GM12892 (cell line): ENCODE results near the gene EXOC4.

Experiments used
- DNase-seq: peaks from one replicate; pipeline ENCODE4 v3.0.0; 2011; ENCODE audit not compliant: insufficient read length
- FAIRE-seq: peaks from 2 replicates; lab custom pipeline; 2011; peaks lifted over from hg19 to GRCh38; lab: Jason Lieb, UNC
- POLR2A ChIP-seq: IDR thresholded peaks from 2 replicates; pipeline ENCODE4 v1.6.1; 2011; ENCODE audit warnings: low read depth, low read length, control low read depth
- POLR2AphosphoS5 ChIP-seq: IDR thresholded peaks from 2 replicates; pipeline ENCODE4 v1.6.1; 2011; ENCODE audit warnings: low read depth, low read length, control low read depth
- TAF1 ChIP-seq: IDR thresholded peaks from 2 replicates; pipeline ENCODE4 v1.6.1; 2011; ENCODE audit warnings: low read depth, mild to moderate bottlenecking, control low read depth, low read length, borderline replicate concordance

EXOC4 gene

DNA sequence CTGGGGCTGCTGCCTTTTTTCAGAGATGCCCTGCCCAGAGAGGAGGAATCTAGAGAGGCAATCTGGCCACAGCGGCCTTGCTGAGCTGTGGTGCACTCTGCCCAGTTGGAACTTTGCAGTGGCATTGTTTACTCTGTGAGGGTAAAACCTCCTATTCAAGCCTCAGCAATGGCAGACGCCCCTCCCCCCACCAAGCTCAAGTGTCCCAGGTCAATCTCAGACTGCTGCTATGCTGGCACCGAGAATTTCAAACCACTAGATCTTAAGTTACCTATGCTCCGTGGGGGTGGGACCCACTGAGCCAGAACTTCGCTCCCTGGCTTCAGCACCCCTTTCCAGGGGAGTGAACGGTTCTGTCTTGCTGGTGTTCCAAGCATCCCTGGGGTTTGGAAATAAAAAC lies 77.2 kb downstream of the EXOC4 start:
- no peak for DNase-seq
- TF ChIP-seq POLR2A: no peak
- no peak for TF ChIP-seq TAF1
- TF ChIP-seq POLR2AphosphoS5: no peak
- FAIRE-seq: no peak

GRCh38 chr7:133331861-133332260 lies 79.0 kb downstream of the EXOC4 start:
- no peak for FAIRE-seq
- DNase-seq: no peak
- TF ChIP-seq POLR2AphosphoS5: no peak
- TF ChIP-seq POLR2A: no peak
- no peak for TF ChIP-seq TAF1

- FAIRE-seq (no peak), DNase-seq (no peak)
- TF ChIP-seq TAF1: no peak
Observed at GRCh38 chr7:133339772-133340171, 86.9 kb downstream of the EXOC4 start.

DNA sequence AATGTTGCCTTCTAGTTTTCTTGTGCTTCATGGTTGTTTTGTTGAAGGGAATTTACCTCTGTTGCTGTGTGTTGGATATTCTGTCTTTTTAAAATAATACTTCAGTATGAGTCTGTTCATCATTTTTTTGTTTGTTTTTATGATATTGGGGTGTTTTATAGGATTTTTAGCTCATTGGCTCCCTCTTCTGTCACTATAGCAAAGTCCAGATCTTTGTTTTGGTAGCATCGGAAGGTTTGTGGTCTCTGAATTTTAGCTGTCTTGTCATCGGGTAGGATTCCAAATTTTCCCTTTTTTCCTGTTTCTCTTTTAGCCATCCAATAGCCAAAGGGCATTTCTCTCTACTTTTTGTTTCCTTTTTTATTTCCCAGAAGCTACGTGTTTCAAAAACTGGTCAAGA lies 91.4 kb downstream of the EXOC4 start:
- DNase-seq (no peak), FAIRE-seq (no peak)
- TF ChIP-seq POLR2AphosphoS5 (no peak), TAF1 (no peak), POLR2A (no peak)

DNA sequence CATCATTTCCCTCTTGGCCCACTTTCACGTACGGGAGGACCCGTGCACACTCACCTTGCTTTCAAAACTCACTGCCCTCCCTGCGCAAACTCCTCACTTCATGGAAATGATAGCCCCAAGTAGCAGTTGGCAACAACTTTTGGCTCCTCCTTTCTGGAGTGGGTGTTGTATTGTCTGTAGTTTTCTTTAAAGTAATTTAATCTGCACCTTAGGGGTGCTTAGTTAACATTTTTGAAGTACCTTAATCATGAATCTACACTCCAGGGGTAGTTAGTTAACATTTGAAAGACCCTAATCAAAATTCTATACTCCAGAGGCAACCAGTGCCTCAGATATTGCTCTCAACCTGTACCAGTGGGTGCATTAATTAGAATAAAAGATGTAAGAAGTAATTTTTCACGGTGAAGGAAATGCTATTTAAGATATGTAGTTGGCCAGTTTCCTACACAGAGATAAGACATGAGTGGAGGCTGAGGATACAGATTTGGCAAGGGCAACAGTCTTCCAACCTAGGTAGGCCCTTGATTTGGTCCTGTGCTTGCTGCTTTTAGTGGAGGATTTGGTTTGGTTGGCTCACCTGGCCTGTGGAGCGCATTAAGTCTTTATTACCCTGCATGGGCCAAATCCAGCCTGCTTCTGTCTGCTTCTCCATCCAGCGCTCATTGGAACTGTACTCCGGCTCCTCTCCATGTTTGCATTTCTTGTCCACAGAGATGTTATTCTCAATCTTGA lies 93.0 kb downstream of the EXOC4 start:
- no peak for TF ChIP-seq TAF1
- TF ChIP-seq POLR2AphosphoS5: no peak
- no peak for TF ChIP-seq POLR2A
- no peak for FAIRE-seq

DNA sequence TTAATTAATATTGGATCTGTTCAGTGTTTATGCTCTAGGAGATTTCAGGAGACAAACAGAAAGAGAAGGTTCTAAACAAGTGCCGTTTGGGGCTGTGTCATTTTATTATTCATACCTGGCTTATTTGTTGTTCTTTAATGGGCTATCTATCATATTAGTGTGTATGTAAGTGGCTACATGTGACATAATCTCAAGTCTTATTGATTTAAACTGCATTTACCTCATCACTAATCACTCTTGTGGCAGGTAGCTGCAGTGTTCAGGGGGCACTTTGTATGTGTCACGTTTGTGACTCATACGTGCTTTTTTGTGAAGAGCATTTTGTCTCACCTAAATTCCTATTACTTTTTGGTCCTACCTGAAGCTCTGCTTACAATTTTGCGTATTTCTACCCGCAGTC lies 95.4 kb downstream of the EXOC4 start:
- no peak for FAIRE-seq
- DNase-seq: no peak
- TF ChIP-seq POLR2AphosphoS5 (no peak), POLR2A (no peak)

More for the DNA sequence above, 93.0 kb downstream of the EXOC4 start:
- no peak for DNase-seq

GRCh38 chr7:133349101-133349500 lies 96.2 kb downstream of the EXOC4 start:
- peak; percentile 33 for FAIRE-seq
- no peak for DNase-seq
- TF ChIP-seq TAF1 (no peak), POLR2A (no peak), POLR2AphosphoS5 (no peak)

DNA sequence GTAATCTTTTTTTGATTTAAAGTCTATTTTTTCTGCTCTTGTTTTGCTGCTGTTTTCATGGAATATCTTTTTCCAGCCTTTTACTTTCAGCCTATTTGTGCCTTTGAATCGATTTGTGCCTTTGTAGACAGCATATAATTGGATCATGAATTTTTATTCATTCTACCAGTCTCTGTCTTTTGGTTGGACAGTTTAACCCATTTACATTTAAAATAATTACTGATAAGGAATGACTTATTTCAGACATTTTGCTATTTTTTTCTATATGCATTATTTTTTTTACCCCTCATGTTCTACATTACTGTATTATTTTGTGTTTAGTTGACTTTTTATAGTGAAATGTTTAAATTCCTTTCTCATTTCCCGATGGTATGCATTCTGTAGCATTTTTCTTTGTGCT lies 99.6 kb downstream of the EXOC4 start:
- no peak for FAIRE-seq
- DNase-seq: no peak
- TF ChIP-seq POLR2A (no peak), TAF1 (no peak), POLR2AphosphoS5 (no peak)

GRCh38 chr7:133353775-133354174 lies 100.9 kb downstream of the EXOC4 start:
- DNase-seq (no peak), FAIRE-seq (no peak)
- TF ChIP-seq POLR2AphosphoS5: no peak
- no peak for TF ChIP-seq POLR2A
- no peak for TF ChIP-seq TAF1

DNA sequence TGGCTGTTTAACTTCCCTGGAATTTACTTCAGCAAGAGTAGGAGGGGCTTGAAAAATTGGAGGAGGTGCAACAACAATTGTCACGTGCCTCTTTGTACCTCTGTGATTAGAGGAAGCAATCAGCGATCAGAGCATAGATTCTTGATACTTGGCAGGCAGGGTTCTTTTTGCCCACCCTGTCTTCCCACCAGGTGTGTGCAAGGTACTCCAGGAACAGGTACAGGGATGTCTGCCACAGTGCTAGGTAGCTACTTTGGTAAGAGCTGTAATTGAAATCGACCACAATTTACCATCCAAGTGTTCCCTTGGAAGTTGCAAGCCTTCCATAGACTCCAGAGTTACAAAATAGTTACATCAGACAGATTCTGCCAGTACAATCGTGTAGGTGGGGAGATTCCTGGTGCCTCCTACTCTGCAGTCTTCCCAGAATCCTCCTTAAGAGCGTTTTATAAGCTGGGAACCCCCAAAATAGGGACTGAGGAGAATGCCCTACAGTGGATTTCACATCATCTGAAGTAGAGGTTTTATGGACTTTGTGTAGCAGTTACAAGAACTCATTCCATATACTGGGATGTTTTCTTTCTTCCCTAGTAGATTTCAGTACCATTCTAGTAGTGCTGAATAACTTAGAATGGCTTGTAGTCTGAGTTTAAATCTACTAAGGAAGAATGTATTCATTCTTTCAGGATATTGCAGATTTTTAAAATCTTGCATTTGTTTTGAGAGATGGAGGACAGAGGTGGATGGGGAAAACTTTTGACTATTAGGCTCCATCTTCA lies 101.9 kb downstream of the EXOC4 start:
- TF ChIP-seq TAF1 (no peak), POLR2AphosphoS5 (no peak), POLR2A (no peak)
- FAIRE-seq (no peak), DNase-seq (no peak)

- TF ChIP-seq POLR2A (no peak), POLR2AphosphoS5 (no peak), TAF1 (no peak)
- no peak for DNase-seq
- FAIRE-seq: no peak
Observed at GRCh38 chr7:133355325-133355708, 102.4 kb downstream of the EXOC4 start.

GRCh38 chr7:133355822-133356221 lies 102.9 kb downstream of the EXOC4 start:
- TF ChIP-seq POLR2A (no peak), TAF1 (no peak), POLR2AphosphoS5 (no peak)

GRCh38 chr7:133358708-133359107 lies 105.8 kb downstream of the EXOC4 start:
- DNase-seq: no peak
- no peak for FAIRE-seq
- TF ChIP-seq POLR2AphosphoS5: no peak
- TF ChIP-seq TAF1: no peak
- TF ChIP-seq POLR2A: no peak

More at GRCh38 chr7:133355822-133356221, 102.9 kb downstream of the EXOC4 start:
- no peak for FAIRE-seq
- DNase-seq: no peak
